HuH-7 (cell line): ENCODE results near the gene APOL1.
"Not testable (repeated sequence)": the region's sequence is repeated elsewhere in the genome, so short reads cannot be mapped to it uniquely, and the experiment has no call there.

Experiments used
- DNase-seq: peaks from one replicate; pipeline ENCODE4 v3.0.0; 2011; ENCODE audit warnings: low spot score

The APOL1 gene

DNA sequence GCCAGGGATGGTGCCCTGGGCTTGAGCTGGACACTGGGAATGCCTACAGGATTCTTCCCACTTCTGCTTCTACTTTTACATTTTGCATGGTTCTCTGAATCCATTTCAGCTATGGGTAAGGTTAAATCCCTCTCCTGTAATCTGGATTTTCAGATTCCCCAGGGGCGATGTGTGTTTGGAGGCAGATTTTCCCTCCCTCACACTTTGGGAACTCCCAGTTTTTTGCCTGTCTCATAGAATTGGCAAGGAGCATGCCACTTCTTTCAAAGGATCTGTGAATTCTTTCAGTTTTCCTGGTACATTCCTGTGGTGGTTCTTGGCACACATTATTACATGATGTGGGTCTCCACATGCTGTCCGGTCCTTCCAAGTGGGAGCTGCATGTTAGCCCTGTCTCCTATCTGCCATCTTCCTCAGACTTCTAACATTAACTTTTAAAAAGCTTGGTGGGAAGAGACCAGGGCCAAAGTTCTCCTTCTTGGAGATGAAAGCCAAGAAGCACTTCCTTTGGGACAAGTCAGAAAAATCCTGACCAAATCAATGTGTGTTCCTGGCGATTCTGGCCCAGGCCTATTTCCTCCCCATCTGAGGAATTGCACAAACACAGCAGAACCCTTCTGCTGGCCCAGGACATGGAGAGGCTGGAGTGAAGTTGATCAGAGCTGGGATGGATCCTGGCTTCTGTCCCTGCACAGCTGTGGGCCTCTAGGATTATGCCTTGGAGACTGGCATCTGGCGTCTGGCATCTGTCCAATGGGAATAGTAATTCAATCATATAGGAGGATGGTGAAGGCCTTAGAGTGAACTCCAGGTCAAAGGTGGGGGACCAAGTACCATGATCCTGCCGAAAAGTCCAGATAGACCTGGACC lies 8.2 kb upstream of the APOL1 start:
- DNase-seq, result no peak

DNA sequence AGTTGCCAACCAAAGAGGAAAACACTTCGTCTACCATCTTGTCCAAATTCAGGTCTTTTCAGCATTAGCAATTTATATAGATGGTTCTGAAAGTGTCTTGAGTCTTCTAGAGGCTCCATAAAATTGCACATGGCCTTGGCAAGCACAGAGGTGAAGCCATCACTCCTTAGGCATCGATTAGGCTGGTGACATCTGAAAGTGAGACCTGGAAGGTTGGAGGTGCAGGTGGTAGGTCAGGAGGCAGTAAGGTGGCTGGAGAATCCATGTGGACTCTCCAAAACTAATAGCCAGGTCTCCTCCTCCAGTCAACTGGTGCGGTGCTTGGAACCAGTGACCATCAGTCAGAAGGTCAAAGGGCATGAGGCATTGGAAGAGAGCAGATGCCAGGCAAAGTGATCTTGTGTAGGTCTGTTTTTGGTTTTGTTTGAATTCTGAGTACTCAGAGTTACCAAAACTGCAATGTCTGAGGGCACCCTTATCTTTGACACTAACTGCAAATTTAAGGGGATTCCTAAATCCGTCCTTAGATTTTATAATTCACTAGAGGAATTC lies 7.1 kb upstream of the APOL1 start:
- DNase-seq, result no peak

DNA sequence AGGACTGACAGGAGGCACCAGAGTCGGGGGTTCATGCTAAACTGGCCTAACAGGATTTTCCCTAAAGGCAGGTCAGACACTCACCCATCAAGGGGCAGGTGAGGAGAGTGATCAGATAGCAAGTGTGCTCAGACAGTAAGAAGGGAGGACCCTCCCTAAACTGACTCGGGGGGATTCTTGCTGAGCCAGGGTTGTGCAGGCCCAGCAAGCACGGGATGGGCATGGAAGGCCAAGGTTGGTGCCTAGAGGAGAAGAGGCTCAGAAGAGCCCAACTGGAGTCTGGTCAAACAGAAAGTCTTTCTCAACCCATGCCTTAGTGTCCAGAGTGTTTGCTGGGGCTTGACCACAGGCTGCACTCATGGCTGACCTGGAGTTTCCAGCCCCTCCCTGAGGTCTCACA lies 6.2 kb upstream of the APOL1 start:
- no peak for DNase-seq

DNA sequence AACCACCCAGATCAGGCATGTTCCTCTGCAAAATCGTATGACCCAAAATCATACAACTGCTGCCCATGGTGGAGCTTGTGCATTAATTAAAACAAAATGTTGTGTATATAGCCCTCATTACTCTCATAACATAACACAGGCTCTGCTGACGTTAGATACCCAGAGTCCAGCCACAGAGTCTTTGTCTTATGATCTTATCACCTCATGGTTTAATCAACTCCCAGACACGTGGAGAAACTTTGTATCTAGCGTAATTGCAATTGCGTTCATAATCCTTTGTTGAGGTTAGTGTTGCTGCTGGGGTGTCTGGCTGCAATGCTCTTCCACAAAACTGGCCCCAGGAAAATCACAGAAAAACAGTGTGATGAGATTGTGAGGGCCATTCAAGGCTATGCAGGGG lies 5.0 kb upstream of the APOL1 start:
- no peak for DNase-seq

DNA sequence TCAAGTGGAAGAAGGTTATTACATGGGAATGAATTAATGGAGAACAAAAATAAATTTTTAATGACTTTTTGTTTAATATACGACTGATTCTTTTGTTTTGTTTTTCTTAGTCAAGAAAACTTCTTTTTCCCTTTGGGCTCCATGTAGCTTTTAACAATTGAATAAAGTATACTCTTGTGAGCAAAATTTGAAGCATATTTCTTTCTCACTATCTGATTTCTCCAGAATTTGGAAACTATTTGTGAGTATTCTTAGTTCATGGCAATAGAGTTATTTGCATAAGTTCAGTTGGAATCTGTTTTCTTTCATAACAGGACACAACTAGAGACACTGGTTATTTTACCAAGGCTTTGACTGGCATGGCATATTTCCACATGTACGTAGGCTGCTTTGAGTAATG lies 3.8 kb upstream of the APOL1 start:
- no peak for DNase-seq

DNA sequence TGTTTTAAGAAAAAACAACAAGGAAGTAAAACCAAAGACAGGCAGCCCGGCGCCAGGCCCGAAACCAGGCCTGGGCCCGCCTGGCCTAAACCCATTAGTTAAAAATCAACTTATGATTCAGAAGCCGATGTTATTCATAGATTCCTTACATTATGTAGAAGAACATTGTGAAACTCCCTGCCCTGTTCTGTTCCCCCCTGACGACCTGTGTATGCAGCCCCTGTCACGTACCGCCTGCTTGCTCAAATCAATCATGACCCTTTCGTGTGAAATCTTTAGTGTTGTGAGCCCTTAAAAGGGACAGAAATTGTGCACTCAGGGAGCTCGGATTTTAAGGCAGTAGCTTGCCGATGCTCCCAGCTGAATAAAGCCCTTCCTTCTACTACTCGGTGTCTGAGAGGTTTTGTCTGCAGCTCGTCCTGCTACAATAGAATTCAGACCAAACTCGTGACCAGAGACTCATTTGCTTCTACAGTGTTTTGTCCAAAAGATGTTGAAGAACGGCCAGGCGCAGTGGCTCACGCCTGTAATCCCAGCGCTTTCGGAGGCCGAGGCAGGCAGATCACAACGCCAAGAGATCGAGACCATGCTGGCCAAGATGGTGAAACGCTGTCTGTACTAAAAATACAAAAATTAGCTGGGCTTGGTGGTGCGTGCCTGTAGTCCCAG lies 2.5 kb upstream of the APOL1 start:
- DNase-seq, result not testable (repeated sequence)

DNA sequence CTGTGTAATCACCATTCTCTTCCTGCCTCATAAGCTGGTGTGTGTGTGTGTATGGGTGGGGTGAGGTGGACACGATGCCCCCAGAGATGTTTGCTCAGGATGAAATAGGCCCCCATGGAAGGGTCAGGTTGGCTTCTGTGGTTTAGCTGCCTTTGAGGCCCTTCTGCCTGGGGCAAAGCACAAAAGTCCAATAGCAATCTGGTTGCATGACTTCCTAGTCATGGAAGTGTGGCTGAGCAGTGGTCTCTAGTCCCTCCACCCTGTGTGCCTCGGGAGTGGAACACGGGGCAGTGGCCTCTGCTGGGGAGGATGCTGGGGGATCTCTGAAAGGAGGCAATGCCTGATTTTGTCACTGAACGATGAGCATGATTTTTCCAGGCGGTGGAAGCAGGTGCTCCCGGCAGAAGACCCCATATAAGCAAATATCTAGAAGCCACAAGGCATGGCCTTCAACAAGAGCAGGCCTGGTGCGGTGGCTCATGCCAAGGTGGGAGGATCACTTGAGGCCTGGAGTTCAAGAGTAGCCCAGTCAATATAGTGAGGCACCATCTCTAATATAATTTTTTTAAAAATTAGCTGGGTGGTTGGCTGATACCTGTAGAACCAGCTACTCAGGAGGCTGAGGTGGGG lies 839 bp upstream of the APOL1 start:
- DNase-seq, result not testable (repeated sequence)

DNA sequence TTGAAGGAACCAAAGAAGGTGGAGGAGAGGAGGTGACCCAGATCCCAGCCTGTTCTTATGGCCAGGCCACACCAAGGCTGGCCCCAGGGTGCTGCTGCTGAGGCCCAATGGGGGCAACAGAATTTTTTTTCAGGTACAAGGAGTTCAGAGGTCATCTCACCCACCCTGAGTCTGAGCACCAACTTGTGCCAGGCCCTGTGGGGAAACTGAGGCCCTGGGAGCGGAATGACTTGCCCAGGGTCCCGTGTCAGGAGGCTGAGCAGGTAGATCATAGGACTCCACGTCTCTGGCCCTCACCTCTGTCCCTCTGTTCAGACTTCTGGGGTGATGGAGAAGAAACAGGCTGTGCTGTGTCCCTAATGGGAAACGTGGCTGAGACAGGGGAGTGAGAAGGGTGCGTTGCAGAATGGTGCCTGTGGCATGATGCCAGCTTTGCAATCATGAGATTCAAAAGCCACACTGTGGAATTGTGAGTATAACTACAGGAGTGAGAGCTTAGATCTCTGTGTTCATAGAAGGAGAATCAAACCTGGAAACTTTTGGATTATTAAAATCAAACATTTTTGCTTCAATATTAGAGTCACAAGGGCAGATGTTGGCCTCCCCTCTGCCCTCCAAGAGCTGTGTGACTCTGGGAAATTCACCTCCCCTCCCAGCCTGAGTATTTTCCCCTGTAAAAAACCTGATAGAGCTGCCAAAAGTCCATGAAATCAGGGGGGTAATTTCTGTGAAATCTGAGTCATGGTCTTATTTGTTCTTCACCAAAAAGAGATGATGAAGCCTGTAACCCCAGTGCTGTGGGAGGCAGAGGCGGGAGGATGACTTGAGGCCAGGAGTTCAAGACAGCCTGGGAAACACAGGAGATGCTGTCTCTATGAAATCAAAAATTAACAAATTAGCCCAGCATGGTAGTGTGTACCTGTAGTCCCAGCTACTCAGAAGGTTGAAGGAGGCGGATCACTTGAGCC lies 874 bp downstream of the APOL1 start:
- DNase-seq, result no peak

DNA sequence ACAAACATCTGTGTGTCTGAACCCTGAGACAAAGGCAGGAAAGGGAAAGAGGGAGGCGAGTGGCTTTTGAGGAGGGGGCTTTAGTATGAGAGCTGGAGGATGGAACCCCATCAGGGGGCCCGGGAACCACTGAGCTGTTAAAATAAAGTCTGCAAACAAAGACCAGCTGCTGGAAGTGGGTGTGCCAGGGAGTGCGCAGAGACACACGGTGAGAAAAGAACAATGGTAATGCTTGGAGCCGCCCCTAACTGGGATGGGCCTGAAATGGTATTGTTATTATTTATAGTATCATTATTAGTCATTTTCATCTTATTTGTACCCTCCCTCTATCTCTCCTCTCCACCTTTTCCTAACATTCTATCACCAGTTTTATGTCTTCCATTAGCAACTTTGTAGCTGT lies 2.6 kb downstream of the APOL1 start:
- not testable (repeated sequence) for DNase-seq

DNA sequence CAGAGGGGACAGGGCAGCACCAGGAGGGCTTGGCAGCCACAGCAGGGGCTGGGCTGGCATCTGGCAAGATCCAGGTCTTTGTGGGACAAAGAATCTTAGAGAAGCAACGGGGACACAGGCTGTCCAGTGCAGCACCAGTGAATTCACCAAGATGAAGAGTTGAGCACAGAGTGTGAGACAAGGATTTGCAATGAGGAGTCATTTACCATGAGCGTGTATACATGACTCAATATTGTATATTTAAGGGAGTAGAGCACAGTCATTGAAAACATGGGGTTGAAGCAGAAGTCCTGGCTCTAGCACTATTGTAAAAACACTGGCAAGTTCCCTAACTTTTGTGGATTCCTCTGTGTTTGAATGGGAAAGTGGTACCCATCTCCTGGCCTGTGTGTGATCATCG lies 3.5 kb downstream of the APOL1 start:
- no peak for DNase-seq

DNA sequence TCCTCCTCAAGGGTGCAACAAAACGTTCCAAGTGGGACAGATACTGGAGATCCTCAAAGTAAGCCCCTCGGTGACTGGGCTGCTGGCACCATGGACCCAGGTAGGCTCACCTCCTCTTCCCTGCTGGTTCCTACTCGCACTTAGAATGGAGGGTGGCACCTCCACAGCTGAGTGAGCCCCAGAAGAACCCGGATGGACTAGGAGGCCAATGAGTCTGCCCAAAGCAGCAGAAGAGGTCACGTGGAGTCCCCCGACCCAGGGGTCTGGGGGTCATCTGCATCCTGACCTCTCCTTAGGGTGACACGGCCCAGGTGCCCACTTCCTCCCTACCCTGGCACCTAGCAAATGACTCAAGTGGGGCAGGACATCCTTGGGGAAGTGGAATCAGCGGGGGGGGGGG lies 4.4 kb downstream of the APOL1 start:
- no peak for DNase-seq

DNA sequence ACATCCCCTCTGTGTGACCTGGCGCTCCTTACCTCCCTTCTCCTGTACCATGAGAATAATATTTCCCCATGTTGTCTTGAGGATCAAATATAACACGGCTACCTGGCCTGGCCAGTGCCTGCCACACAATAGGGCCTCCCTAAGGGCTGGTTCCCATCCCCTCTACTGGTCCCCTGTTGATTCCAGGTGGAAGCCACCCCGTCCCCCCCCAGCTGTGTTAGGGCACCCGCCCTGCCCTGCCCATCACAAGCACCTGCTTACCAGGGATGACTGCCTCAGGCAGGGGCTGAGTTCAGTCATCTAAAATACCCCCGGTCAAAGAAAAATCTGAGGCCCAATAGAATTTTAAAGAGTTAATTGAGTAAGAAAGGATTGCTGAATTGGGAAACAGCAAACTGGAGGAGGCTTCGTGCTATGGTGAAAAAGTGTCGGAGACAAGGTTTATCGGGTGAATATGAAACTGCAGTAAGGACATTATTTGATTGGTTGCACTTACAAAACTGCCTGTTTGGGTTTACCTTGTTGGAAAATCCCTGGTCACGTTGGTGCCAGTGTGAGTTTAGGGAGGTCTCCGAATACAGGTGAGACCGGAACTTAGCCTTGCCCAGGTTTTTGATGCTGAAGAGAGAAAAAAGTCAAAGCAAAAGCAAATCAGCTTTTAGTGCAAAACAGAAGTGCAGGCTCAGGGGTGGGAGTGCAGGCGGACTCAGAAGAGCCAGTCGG lies 5.2 kb downstream of the APOL1 start:
- DNase-seq, result no peak

DNA sequence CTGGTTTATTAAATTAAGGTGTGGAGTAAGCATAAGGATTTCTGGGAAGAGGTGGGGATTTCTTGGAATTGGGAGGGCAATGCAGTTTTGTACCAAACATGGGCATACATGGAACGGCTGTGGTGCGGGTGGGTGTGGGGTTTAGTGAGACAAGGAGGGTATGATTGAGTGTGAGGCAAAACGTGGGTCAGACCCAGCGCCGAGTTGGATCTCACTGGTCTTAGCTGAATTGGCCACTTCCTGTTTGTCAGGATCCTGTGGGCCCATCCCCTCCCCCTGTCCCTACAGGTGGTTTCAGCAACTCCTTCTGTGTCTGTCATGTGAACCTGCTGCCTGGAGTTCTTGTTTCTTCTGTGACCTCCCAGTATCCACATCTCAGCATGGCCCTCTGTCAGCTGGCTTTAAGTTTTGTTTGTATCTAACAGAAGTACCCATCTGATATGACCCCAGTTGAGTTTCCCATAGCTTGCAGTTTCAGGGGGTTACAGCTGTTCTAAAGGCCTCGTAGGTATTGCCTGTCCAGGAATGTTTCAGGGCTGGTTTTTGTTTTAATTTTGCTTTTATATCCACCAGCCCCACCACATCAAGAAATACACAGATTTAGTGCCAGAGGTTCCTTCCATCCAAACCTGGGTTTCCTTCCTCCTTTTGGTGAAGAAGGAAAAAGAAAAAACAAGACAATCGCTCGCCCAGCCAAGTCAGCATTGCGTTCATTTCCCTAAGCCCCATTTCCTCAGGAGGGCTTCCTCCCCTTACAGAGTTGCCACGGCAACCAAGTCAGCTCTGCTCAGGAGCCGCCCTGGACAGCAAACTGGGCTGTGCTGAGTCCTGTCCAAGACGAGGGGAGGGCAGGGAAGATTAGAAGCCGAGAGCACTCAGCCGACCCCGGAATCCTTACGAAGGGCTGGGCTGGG lies 6.0 kb downstream of the APOL1 start:
- DNase-seq, result no peak

DNA sequence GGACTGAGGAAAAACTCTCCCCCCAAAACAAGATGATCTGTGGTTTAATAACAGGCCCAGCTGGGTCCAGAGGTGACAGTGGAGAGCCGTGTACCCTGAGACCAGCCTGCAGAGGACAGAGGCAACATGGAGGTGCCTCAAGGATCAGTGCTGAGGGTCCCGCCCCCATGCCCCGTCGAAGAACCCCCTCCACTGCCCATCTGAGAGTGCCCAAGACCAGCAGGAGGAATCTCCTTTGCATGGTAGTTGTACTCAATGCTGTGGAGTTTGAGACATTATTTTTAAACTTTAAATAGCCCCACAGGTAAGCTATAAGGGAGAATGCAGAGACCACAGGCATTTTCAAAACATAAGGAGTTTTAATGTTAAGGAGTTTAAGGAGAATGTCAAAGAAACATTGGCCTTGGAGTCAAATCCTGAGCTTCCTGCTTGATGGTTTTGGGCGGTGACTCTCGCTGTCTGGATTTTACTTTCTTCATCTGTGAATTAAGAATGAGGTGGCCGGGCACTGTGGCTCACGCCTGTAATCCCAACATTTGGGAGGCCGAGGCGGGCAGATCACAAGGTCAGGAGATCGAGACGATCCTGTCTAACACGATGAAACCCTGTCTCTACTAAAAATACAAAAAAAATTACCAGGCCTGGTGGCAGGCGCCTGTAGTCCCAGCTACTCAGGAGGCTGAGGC lies 6.8 kb downstream of the APOL1 start:
- no peak for DNase-seq

DNA sequence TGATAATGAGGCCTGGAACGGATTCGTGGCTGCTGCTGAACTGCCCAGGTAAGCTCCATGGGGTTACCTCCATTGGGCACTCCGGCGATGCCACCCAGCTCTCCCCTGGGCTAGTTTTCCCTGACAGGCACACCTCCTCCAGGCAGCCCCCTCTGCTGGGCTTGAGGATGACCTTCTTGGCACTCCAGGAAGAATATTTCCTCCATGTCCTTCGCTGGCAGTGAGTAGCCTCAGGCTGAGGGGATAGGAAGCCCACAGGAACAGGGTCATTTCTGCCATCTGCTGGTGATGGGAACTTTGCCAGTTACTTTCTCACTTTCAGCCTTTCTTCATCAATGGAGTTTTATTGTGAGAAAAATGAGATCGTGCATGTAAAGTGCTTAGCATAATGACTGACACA lies 8.7 kb downstream of the APOL1 start:
- DNase-seq, result not testable (repeated sequence)

DNA sequence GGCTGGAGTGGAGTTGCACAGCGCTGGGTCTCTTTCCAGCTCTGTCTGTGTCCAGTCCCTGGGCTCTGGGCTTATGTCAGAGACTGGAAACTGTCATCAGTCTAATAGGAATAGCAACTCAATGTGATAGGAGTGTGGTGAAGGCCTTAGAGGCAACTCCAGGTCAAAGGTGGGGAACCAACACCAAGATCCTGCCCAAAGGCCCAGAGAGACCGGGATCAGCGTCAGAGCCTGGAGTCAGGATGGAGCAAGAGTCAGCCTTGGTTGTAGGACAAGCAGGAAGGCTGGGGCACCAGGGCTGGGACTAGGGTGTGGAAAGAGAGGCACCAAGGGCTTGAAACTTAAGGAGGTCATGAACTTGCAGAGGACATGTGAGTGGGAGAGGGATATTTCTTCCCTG lies 9.4 kb downstream of the APOL1 start:
- DNase-seq, result not testable (repeated sequence)

DNA sequence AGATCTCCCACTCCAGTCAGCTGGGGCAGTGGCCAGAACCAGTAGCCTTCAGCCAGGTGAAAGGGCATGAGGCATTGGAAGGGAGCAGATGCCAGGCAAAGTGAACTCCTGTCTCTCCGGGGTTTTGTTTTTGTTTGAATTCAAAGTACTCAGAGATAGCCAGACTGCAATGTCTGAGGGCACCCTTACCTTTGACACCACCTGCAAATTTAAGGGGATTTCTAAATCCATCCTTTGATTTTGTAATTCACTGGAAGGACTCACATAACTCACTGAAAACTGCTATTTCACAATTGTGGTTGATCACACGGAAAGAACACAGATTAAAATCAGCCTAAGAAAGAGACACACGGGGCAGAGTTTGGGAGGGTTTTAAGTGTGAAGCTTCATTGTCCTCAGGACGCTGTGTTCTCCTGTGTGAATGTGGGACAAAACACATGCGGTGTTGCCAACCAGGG lies 10.3 kb downstream of the APOL1 start:
- not testable (repeated sequence) for DNase-seq

DNA sequence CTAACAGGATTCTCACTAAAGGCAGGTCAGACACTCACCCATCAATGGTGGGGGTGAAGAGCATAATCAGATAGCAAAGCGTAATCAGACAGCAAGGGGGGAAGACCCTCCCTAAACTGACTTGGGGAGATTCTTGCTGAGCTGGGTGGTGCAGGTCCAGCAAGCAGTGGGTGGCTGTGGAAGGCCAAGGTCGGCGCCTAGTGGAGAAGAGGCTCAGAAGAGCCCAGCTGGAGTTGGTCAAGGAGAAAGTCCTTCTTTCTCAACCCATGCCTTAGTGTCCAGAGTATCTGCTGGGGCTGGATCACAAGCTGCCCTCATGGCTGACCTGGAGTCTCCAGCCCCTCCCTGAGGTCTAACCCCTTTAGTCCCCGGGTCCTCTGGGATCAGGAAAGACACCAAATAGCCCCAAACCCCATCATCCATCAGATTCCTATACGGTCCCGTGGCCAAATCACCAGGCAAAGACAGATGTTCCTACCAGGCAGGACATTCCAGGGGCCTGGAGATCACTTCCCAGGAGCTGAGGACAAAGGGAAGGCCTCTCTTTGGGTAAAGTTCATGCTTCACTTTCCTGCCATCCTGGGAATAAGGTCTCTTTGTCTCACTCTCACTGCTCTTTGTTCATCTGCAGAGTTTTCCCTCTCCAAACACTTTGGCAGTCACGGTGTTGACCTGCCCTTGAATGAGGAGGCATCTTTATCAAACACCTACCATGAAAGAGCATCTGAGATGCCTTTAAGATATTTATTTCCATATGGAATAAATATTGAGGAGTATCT lies 11.1 kb downstream of the APOL1 start:
- DNase-seq, result not testable (repeated sequence)
